NCI-H524 (cell line): ENCODE data around the gene AS3MT.

Source experiments
- DNase-seq, 2 experiments: peaks; one replicate each; lab custom pipeline; 2025; lab: John Stamatoyannopoulos, UW

AS3MT gene

DNA sequence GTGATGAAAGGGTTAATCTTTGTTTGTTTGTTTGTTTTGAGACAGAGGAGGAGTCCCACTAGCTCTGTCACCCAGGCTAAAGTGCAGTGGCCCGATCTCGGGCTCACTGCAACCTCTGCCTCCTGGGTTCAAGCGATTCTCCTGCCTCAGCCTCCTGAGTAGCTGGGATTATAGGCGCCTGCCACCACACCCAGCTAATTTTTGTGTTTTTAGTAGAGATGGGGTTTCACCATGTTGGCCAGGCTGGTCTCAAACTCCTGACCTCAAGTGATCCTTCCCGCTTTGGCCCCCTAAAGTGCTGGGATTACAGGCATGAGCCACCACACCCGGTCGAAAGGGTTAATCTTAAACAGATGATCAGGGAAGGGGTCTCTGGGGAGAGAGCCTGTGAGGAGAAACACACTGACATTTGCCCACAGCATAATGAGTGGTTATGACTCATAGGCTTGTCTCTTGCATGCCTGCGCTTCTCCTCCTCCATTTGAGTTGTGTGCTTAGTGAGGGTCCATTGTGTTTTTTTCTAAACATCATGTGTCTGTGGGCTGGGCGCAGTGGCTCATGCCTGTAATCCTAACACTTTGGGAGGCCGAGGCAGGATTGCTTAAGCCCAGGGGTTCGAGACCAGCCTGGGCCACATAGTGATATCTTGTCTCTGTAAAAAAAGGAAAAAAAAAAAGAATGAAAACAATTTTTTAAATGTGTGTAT lies 13.4 kb upstream of the AS3MT start:
- peak in 1 of 2 experiments; percentile 0 for DNase-seq

DNA sequence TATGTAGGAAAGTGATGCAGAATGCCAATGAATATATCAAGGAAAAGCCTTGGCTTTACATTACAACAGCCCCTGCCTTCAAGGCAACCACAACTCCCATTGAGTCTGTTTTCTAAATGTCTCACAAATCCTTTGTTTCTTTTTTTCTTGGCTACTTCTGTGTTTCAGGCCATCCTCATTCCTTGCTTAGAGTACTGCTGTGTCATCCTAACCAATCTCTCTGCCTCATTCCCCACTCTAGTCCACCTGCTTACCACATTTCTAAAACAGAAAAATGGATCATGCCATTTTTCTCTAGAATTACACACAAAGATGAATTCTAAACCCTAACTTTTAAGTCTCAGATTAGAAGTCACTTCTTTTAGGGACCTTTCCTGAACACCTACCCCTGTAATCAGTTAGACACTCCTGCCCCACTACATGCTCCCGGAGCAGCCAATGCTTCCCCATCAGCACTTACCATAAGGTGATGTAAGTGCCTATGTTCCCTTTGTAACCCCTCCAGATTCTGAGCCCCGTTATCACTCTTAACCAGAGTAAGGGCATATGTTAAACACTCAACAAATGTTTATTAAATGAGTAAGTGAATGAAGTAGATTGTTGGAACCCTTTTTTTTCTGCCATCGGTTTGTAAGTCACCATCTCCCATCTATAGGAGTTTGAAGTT lies 12.4 kb upstream of the AS3MT start:
- DNase-seq = no peak

DNA sequence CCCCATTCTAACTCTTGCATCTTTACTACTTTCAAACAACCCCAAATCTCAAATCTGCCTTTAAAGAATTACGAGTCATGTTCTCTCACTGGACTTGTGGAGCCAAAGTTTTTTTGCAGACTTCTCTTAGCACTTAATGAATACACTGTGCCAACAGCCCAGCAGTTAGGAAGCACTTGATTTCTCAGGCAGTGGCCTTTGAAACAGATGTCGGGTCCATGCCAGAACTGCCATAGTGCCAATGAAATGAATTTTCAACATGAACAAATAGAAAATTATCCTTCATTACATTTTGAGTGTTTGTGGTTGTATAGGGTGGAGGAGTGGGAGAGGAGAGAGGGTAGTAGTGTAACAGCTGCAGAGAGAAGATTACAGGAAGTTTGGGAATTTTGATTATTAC lies 9.4 kb upstream of the AS3MT start:
- no peak for DNase-seq

DNA sequence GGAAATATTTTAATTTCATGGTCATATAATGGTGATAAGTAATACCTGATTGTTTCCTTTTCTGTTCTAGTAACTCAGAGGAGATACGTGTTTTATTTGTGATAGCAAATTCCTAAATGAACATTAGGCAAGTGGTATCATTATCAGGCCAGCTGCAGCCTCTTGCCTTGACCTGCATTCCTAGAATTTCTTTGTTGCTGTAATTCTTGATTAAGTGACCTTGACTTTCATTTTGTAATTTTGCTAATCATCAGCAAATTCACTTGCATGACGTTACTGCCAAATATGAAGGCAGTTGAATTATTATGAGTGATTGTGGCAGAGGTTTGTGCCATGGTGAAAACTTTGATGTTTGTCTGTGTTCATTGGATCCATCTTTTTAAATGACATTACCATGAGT lies 5.6 kb upstream of the AS3MT start:
- no peak for DNase-seq

DNA sequence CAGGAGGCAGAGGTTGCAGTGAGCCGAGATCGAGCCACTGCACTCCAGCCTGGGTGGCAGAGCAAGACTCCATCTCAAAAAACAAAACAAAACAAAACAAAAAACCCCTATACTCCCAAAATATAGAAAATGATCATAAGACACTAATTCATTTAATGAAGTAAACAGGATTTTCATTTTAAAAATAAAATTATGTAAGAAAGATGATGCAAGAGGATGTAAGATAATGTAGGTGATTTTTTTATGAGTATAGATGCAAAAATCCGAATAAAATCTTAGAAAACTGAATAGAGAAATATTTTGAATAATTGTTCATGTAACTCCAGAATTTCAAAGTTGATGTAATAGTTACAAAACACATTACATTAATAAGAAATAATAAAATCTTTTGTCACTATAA lies 3.6 kb upstream of the AS3MT start:
- no peak for DNase-seq

DNA sequence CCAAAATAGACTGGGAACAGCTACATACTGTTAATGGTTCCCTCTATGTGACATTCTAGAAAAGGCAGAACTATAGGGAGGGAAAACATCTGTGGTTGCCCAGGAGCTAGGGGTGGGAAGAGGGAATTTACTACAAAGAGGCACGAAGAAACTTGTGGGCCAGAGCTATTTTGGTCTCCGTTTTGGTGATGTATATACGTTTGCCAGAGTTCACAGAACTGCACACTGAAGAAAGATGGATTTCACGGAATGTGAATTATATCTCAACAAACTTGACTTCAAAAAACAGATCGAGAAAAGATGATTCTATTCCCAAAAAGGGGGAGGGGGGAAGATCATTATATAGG lies 386 bp upstream of the AS3MT start:
- DNase-seq = no peak

DNA sequence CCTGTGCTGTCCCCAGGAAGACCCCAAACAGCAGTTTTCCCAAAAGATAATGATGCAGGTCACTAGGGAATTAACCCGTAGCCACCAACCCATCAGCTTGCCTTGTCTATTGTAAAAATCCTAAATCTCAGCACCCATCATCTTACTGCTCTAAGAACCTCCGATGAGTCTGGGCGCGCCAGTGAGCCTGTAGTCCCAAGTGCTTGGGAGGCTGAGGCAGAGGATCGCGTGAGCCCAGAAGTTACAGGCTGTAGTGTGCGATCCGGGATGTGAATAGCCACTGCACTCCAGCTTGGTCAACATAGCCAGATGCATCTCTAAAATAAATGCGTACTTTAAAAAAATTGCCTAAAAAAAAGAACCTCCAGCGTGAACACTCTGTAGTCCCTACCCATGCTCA lies 951 bp downstream of the AS3MT start:
- no peak for DNase-seq

DNA sequence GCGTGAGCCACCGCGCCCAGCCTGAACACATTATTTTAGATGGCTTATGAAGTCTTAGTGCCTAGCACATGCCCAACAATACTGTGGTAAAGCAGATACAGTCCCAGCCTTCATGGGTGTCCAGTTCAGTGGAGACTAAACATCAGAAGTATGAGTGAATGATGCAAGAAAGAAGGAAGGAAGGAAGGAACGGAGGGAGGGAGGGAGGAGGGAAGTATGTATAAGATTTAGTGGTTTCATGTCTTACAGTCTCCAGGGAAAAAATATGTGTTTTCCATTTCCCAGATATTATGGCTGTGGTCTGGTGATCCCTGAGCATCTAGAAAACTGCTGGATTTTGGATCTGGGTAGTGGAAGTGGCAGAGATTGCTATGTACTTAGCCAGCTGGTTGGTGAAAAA lies 2.9 kb downstream of the AS3MT start:
- no peak for DNase-seq

DNA sequence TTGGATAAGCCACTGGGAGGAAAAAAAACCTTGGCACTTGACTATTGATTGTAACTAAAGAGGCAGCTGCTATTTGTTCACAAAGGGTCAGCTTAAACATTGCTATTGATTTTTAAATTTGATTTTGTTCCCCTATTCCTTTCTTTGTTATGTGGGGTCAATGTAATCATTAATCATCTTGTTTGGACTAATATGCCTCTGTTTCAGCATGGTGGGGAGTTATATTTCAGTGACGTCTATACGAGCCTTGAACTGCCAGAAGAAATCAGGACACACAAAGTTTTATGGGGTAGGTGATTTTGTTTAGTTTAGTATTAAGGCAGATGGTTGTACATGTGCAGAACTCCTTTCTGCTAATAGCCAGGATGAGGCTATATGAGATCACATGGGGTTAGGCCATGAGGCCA lies 7.5 kb downstream of the AS3MT start:
- DNase-seq = no peak

DNA sequence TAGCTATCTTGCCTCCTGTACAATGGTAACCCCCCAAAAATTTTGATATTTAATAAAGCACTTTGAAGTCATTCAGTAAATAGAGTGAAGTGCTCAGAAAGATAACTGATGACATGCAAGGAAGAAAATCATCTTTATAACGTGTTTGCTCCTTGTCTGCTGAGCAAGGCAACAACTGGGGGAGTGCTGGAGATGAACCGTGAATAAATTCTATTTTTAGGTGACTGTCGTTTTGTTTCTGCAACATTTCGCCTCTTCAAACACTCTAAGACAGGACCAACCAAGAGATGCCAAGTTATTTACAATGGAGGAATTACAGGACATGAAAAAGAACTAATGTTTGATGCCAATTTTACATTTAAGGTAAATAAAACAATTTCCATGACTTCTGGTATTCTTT lies 9.4 kb downstream of the AS3MT start:
- DNase-seq = no peak

DNA sequence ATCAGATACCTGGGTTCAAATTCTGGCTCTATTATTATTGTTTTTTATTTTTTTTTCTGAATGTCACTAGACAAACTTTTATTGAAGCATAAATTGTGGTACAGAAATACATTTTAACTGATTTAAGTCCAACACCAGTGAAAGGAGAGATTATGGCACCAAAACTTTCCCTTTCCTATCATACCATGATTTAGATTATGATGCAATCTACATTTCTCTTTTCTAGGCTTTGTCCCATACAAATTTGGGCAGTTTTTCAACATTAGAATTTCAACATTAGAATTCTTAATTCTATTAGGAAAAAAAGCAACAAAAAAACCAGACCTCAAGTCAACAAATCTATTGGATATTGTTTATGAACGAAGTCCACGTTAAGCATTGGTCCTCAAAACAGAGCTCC lies 11.0 kb downstream of the AS3MT start:
- DNase-seq = no peak

DNA sequence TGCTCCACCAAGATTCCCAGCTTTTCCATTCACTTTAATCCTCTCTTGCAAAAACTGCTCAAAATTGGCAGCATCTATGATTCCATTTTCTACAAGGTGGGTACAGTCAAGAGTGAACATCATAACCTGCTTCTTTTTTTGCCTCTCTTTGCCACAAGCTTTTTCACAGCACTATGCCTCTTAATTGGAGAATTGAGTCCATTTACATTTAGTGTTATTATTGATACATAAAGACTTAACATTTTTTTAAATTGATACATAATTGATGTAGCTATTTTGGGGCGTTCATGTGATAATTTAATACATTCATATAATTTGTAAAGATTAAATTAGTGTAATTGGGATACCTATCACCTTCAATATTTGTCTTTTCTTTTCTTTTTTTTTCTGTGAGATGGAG lies 18.8 kb downstream of the AS3MT start:
- no peak for DNase-seq

DNA sequence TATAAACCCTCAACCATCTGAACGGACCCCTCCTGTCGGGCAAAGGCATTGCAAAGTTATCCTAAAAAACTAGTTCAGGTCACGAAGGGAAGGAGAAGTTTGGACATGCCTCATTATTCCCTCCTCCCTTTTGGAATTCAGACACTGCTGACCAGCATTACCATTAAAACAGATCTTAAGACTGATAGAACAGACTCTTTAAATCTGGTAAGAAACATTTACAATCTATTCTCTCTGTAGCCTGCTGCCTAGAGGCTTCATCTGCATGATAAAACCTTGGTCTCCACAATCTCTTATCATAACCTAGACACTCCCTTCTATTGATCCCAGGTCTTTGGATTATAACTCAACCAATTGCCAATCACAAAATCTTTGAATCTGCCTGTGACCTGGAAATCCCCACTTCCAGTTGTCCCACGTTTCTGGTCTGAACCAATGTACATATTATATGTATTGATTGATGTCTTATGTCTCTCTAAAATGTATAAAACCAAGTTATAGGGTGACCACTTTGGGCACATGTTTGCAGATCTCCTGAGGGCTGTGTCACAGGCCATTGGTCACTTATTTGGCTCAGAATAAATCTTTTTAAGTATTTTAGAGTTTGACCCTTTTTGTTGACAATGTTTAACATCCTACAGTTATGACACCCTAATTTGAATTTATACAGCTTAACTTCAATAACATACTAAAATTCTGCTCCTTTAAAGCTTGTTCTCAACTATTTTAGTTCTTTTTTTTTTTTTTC lies 25.4 kb downstream of the AS3MT start:
- no peak for DNase-seq

DNA sequence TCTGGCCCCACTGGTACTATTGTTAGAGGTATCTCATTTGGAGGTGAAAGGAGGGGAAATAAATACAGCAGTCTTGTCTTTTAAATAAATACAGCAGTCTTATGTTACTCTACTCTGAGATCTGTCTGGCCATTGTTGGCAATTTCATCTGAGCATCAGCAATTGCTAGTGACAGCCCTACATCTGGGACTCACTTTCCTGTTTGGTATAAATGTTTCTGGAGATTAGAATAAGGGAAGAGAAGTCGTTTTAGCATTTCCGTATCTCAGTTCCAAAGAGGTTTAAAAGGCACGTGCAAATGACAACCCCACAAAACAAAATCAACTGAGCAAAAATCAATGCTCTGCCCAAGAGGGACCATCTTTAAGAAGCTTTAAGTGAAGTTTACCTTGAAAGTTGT lies 30.7 kb downstream of the AS3MT start:
- DNase-seq = no peak

DNA sequence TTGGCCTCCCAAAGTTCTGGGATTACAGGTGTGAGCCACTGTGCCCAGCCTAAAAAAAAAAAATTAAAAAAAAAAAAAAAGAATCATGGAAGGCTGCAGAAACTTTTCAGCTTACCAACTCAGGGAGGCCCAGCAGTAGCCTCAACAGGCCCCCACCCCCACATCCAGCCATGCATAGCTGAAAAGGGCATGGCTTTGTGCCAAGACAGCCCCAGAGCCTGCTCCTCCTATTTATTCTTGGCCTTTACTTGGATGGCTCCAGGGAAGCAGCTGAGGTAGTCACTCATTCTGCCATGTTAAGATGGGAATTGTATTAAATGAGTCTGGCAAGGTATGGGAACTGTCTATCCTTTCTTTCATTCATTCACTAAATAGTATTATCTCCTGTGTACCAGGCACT lies 35.1 kb downstream of the AS3MT start:
- DNase-seq = no peak

DNA sequence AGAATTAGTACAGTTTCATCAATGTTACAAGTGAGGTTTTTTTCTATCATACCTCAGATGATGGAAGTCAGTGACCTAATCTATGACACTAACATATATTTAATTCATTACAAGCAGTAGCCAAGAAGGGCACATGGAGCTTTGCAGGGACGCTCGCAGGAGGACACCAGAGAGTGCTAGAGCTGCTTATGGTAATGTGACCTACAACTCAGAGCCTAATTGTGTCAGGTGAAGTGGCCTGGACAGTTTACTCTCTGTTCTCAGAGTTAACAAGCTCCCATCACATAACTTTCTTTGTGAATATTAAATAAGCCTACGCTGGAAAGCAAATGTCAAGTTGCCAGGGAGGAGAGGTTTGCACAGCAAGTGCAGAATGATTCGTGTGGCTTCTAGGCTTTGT lies 37.2 kb downstream of the AS3MT start:
- no peak for DNase-seq

DNA sequence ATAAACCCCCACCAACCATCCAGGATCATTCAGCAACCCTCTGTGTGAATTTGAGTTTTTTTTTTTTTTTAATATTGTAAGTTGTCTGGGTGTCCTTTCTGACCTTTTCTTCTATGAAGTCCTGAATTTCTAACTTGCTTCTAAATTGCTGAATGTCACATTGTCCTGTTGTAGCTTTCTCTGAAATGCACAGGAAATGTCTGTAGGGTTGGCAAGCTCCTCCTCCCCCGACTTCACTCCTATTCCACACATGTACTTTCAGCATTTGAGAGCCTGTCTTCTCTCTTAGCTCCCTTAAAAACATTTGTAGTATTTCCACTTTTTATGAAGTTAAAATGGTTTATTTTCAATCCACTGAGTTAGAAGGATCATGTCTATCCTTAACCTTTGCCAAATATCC lies 45.5 kb downstream of the AS3MT start:
- no peak for DNase-seq

DNA sequence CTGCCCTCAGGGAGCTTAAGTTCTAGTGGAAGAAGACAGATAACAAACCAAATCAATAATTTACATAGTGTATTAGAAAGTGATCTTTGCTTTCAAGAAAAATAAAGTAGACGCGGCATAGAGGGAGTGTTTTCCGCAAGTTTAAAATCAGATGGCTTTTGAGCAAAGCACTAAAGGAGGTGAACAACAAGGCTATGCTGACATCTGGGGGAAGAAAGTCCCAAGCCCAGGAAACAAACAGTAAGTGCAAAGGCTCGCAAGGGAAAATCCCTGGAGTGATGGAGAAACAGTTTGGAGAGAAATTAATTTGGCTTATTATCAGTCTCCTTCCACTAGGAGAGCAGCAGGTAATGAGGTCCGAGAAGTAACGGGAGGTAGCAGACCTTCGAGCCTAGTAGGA lies 46.9 kb downstream of the AS3MT start:
- no peak for DNase-seq

DNA sequence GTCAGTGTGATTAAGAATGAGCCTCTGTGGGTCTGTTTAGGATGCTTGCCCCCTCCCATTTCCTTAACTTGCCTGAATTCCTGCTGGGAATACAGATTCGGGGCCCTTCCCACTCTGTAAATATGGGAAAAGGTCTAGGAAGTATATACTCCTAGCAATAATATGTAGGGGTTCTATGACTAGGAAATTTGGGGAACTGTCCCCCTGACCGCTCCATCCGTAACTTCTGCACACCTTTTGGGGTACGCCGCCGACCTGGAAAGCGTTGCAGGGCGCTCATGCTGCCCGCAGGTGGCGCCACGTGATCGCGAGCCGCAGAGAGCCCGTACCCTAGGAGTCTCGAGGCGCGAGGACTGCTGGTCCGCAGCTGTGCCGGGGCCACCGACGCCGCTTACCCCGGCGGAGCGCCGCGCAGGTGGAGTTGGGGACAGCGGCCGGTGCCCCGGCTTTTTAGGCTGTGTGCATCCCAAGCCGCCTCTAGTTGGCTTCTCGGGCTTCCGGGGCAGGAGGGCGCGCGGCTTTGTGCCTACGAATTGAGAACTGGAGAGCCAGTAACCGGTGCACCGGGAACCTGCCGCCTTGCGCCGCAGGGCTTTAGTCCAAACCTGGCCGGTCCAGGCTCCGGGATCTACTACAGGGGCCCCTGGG lies 48.2 kb downstream of the AS3MT start:
- DNase-seq = peak; percentile 19 to 70

DNA sequence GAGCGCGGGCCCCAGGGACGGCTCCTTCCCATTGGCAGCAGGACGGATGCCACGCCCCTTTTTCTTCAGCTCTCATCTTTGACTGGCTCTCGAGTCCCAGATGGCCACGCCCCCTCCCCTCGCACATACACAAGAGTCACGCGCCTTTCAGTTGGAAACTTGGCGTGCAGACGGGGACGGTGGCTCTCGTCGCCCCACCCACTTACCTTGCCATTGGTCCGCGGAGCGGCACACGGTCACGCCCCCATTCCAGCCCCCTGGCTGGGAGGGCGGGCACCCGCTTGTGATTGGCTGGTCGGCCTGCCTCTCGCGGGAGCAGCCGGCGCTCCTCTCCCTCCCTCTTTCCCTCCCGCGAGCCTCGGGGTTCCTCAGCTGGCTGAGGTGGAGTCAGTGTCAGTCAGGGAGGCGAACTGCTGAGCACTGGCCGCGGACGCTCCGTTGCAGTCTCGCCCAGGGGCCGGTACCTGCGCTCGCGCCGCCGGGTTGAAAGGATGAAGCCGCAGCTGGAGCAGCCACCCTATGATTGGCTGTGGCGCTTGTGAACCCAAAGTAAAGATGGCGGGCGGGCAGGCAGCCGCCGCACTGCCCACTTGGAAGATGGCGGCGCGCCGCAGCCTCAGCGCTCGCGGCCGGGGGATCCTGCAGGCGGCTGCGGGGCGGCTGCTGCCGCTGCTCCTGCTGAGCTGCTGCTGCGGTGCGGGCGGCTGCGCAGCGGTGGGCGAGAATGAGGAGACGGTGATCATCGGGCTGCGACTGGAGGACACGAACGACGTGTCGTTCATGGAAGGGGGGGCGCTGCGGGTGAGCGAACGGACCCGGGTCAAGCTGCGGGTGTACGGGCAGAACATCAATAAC lies 48.9 kb downstream of the AS3MT start, which contains the start of gene CNNM2:
TSS of gene CNNM2 (plus strand) at position 333 of the 855 bp plus-strand sequence. CDS start at position 520, 187 bp downstream.
- DNase-seq = peak; percentile 89 to 94

DNA sequence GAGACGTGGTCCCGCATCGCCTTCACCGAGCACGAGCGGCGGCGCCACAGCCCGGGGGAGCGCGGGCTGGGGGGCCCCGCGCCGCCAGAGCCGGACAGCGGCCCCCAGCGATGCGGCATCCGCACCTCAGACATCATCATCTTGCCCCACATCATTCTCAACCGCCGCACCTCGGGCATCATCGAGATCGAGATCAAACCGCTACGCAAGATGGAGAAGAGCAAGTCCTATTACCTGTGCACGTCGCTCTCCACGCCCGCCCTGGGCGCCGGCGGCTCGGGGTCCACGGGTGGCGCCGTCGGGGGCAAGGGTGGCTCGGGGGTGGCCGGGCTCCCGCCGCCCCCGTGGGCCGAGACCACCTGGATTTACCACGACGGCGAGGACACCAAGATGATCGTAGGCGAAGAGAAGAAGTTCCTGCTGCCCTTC lies 49.6 kb downstream of the AS3MT start:
- peak in 1 of 2 experiments; percentile 4 for DNase-seq
